ENCODE results near the gene PLCH2. TPM values are rescaled to one million over a fixed set of nuclear protein-coding genes. Genes with fewer than 3 reads are reported as not detected.
A peak's percentile ranks its signal among the peaks of the same experiment; 100 is the strongest.

Gene PLCH2
- total RNA-seq, 1 donor from 2014 or later: 3.8 TPM

DNA sequence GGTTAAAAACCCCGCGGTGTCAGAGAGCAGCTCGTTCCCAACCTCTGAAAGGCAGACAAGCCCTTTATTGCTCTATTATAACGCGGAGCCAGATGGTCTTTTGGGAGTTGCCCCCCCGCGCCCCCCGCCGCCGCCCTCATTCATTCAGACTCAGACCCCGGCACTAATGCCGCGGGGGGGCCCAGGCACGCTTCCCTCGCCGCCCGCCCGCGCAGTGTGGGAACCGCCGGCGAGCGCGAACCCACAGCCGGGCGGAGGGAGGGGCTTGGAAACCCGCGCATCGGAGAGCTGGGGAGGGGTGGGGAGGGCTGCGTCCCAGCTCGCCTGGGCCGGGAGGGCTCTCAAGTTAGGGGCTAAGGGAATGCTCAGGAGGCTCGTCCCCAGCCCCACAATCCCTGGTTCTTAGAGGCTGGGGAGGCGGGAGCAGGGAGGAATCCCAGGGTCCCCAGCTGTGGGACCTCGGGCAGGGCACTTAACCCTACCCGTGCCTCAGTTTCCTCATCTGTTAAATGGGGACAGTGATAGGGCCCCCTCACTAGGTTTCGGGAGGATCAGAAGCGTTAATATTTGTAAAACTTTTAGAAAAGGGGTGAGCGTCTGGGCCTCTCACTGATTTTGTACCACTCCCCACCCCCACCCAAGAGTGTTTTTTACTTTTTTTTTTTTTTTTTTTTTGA lies 64.9 kb downstream of the PLCH2 start:
- H3K4me3 ChIP-seq: no peak overlapping the region
- TF ChIP-seq, protein P1, sequence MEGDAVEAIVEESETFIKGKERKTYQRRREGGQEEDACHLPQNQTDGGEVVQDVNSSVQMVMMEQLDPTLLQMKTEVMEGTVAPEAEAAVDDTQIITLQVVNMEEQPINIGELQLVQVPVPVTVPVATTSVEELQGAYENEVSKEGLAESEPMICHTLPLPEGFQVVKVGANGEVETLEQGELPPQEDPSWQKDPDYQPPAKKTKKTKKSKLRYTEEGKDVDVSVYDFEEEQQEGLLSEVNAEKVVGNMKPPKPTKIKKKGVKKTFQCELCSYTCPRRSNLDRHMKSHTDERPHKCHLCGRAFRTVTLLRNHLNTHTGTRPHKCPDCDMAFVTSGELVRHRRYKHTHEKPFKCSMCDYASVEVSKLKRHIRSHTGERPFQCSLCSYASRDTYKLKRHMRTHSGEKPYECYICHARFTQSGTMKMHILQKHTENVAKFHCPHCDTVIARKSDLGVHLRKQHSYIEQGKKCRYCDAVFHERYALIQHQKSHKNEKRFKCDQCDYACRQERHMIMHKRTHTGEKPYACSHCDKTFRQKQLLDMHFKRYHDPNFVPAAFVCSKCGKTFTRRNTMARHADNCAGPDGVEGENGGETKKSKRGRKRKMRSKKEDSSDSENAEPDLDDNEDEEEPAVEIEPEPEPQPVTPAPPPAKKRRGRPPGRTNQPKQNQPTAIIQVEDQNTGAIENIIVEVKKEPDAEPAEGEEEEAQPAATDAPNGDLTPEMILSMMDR (IDR thresholded peaks at IDR 0.05): no peak
- no peak for DNase-seq
- intact Hi-C loops (cut with DNase I): no loop called here
- ATAC-seq: no peak
- no peaks in the 10 kb centered on the region for H3K36me3 ChIP-seq
- H3K27me3 ChIP-seq (ENCODE audit: low read depth): peaks cover 21% of the 10 kb centered on the region
- H3K4me1 ChIP-seq: peaks cover 34% of the 10 kb centered on the region
- H3K27ac ChIP-seq: no peak overlapping the region
- no peaks in the 10 kb centered on the region for H3K9me3 ChIP-seq

DNA sequence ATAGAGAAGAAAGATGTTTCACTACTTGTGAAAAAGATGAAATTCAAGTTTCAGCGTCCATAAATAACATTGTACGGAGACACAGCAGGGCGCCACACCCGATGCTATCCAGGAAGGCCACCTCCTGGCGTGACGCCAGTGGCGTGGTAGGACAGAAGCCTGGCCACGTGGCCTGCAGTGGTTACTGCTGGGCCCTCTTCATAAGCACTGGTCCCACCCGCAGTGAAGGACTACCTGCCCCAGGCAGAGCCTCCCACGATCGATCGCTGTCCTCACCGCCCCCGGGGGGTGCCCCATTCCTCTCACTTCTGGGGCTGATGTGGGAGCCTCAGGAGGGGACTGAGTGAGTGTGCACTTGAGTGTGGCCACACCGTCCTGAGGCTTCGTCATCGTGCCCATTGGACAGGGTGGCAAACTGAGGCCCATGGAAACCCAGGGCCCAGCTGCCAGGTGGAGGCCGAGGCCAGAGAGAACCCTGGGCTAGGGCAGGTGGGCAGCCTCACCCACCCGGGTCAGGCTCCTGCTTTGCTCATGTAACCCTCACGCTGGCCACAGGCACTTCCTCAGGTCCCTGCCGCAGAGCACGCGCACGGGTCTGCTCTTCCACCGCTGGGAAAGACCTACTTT lies 65.6 kb downstream of the PLCH2 start:
- DNase-seq (peak; percentile 77), ATAC-seq (no peak)
- H3K9me3 ChIP-seq: no peaks in the 10 kb centered on the region
- H3K4me3 ChIP-seq: no peak overlapping the region
- H3K27me3 ChIP-seq (ENCODE audit: low read depth): peaks cover 21% of the 10 kb centered on the region
- H3K4me1 ChIP-seq: peaks cover 40% of the 10 kb centered on the region
- no peaks in the 10 kb centered on the region for H3K36me3 ChIP-seq
- H3K27ac ChIP-seq: no peak overlapping the region
- TF ChIP-seq, protein P1 (IDR thresholded peaks at IDR 0.05): no peak
- intact Hi-C loops (cut with DNase I): no loop called here

DNA sequence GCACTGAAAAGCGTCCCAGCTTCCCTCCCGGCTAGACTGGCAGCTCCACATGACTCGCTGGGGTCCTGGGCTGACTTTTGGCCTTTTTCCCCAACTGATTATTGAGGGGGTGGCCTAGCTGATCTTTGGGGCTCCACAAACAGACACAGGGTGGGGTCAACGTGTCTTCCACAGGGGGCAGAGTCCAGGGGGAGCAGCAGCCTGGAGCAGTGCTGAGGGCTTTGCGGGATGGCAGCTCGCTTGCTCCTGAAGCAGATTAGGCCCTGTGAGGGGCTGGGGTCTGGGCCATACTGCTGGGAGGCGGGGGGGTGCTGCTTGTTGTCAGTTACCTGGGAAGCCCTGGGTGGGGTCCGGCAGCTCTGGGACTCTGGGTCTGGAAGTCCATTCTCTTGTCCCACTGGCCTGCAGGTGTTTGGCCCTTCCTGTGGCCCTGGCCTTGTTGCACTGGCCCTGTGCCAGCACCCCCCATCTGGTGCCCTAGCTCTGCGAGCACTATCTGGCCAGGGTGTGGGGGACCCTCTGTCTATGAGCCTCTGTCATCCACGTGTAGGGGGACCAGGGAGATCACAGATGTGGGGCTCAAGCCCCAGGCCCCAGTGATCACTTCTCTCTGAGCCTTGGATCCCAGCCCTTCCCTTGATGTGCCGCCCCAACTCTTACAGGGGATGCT lies 66.3 kb downstream of the PLCH2 start:
- no peak overlapping the region for H3K27ac ChIP-seq
- TF ChIP-seq, protein P1 (IDR thresholded peaks at IDR 0.05): no peak
- peaks cover 45% of the 10 kb centered on the region for H3K4me1 ChIP-seq
- ATAC-seq (no peak), DNase-seq (no peak)
- no peaks in the 10 kb centered on the region for H3K9me3 ChIP-seq
- H3K27me3 ChIP-seq (ENCODE audit: low read depth): peaks cover 21% of the 10 kb centered on the region
- intact Hi-C loops (cut with DNase I): no loop called here
- no peaks in the 10 kb centered on the region for H3K36me3 ChIP-seq
- no peak overlapping the region for H3K4me3 ChIP-seq

DNA sequence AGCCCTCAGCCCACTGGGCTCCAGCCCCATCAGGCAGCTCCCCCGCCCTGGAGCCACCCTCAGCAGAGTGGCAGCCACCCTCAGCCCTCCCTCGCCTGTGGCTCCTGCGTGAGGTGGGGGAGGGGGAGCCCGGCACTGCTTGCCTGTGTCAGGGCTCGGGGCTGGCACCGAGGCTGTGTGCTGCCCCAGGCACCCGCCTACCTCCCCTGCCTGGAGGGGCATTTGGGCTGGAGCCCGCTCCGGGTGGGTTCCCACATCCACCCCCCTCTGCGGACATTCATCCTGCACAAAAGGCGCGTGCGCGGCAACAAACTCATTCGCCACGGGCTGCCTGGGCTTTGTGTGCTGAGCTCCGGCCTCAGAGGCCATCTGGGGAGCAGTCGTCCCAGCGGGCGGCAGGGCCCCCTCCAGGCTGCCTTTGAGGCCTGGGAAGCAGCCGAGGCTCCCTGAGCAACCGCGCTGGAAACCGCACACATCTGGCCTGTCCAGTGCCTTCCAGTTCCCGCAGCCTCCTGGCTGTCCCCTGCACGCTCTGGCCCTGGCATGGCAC lies 67.5 kb downstream of the PLCH2 start:
- no peak for ATAC-seq
- Histone ChIP-seq H3K4me1 (peaks cover 56% of the 10 kb centered on the region), H3K36me3 (no peaks in the 10 kb centered on the region), H3K27ac (peak overlapping the region; percentile 6), H3K27me3 (ENCODE audit: low read depth) (peaks cover 21% of the 10 kb centered on the region), H3K9me3 (no peaks in the 10 kb centered on the region), H3K4me3 (no peak overlapping the region)
- DNase-seq: no peak
- intact Hi-C loops (cut with DNase I): no loop called here
- TF ChIP-seq, protein P1 (IDR thresholded peaks at IDR 0.05): no peak

DNA sequence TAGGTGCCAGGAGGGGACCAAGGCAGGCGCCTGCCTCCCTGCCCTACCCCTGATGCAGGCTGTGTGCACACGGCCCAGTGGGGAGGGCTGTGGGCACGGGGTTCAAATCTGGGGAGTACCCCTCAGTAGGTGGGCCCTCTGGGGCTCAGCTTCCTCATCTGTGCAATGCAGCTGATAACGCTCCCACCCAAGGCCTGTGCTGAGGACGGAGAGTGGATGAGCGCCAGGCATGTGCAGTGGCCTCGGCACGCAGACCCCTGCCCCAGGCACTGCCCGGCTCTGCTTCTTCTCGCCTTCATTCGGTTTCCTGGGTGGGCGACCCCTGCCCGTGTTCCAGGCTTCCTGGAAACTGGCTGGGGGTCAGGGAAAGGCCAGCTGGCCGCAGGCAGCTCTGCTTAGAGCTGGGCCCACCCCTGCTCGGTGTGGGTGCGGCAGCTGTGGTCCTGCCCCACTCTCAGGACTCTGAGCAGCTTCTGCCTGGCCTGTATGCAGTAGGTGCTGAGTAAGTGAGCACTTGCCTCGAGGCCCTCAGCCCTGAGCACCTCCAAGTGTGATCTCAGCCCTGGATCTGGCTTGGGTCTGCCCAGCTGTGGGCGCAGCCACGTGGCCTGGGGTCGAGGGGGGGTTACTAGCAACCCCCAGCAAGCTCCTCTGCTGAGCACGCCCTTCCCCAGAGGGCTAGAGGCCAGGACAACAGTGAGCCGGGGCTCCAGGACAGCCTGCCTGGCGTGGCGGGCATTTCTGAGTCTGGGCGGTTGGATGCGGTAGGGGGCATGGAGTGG lies 68.2 kb downstream of the PLCH2 start:
- no peak for DNase-seq
- intact Hi-C loops (cut with DNase I): no loop called here
- Histone ChIP-seq H3K27me3 (ENCODE audit: low read depth) (peaks cover 21% of the 10 kb centered on the region), H3K4me3 (no peak overlapping the region), H3K36me3 (no peaks in the 10 kb centered on the region), H3K9me3 (no peaks in the 10 kb centered on the region), H3K4me1 (peaks cover 62% of the 10 kb centered on the region), H3K27ac (peak overlapping the region; percentile 6)
- no peak for ATAC-seq
- TF ChIP-seq, protein P1 (IDR thresholded peaks at IDR 0.05): no peak
